ENCODE measurements around the gene TBC1D9.

Gene TBC1D9

GRCh38 chr4:140724760-140725159 is 31.4 kb downstream of the TBC1D9 start:
- DNase-seq, result no peak
- no peak for TF ChIP-seq GATA1 (IDR thresholded peaks at IDR 0.05; ENCODE audit: low read depth, low read length)

- no peak for DNase-seq
- TF ChIP-seq POLR2A (IDR thresholded peaks at IDR 0.05; ENCODE audit: low read length) (no peak), GATA1 (IDR thresholded peaks at IDR 0.05; ENCODE audit: low read depth, low read length) (no peak)
Measured at GRCh38 chr4:140720387-140721304, 35.5 kb downstream of the TBC1D9 start.

GRCh38 chr4:140719686-140720085 is 36.5 kb downstream of the TBC1D9 start:
- DNase-seq, result no peak
- TF ChIP-seq POLR2A (IDR thresholded peaks at IDR 0.05; ENCODE audit: low read length) (no peak), GATA1 (IDR thresholded peaks at IDR 0.05; ENCODE audit: low read depth, low read length) (no peak)

DNA sequence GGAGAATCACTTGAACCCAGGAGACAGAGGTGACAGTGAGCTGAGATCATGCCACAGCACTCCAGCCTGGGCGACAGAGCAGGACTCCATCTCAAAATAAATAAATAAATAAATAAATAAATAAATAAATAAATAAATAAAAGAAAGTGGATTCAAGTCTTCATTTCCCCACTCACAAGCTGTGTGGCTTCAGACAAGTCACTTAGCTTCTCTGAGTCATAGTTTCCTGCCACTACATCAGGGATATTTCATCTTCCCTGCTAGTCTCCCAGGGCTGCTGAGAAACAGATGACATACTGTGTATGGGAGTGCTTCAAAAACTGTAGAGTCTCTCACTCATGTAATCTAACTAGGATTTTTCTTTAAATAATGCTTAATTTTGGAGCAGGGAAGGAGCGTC is 37.2 kb downstream of the TBC1D9 start:
- TF ChIP-seq POLR2A (IDR thresholded peaks at IDR 0.05; ENCODE audit: low read length), result no peak
- no peak for TF ChIP-seq GATA1 (IDR thresholded peaks at IDR 0.05; ENCODE audit: low read depth, low read length)

DNA sequence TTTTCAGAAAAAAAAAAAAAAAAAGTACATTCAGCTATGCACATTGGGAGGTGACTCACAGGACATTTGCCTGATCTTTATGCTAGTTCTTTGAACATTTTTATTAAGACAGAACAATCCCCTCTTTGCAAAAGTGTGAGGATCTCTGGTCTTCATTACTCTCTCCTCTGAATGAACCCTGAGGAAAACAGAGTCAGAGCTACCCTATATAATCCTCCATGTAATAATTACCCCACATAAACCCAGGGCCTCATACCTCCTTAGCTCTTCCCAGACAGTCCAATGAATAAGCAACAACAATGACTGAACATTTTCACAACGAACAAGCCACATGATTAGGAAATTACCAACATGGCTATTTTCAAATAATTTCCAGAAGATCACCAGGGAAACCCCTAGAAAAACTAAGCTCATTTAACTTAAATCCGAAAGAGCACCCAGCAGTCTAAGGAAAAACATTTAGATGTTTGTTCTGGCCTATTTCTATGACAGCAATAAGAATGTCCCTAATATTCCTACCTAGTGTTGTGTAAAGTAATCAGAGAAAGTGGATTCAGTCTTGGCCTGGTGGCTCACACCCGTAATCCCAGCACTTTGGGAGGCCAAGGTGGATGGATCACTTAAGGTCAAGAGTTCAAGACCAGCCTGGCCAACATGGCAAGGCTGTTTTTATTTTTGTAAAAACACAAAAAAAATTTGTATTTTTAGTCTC is 37.8 kb downstream of the TBC1D9 start:
- TF ChIP-seq POLR2A (IDR thresholded peaks at IDR 0.05; ENCODE audit: low read length) (no peak), GATA1 (IDR thresholded peaks at IDR 0.05; ENCODE audit: low read depth, low read length) (no peak)
- no peak for DNase-seq

More for the DNA sequence above, 37.2 kb downstream of the TBC1D9 start:
- no peak for DNase-seq

DNA sequence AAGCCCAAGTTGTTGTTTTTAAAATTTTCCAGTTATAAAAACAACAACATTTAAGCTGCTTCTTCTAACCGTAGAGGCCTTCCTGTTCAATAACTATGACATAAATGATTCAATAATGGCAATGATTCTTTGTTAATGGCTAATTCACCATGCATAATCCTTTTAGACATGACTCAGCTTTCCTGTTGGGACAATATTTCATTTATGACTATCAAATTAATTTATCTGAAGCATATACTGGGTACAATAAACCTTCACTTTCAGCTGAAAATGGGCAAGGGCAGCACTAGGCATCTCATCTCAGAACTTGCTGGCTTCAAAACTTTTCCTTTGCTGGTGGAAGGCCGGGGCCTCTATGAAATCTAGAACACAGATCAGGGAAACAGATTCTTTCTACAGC is 38.9 kb downstream of the TBC1D9 start:
- TF ChIP-seq GATA1 (IDR thresholded peaks at IDR 0.05; ENCODE audit: low read depth, low read length) (no peak), POLR2A (IDR thresholded peaks at IDR 0.05; ENCODE audit: low read length) (no peak)
- no peak for DNase-seq

DNA sequence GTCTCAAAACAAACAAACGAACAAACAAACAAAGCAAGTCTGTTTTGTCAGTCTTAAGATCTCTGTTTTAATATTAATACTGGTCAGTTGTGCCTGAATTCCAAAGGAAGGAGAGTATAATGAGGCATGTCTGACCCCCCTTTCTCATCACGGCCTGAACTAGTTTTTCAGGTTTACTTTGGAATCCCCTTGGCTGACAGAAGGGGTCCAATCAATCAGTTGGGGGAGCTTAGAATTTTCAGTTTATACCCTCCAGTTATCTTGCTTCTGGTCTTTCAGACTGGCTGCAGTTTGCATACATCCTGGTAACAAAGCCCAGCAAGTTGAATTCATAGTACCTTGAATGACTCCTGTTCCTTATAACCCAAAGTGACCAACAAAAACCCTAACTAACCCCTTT is 41.1 kb downstream of the TBC1D9 start:
- TF ChIP-seq GATA1 (IDR thresholded peaks at IDR 0.05; ENCODE audit: low read depth, low read length), result no peak
- TF ChIP-seq POLR2A (IDR thresholded peaks at IDR 0.05; ENCODE audit: low read length), result no peak
- DNase-seq, result no peak

- DNase-seq, result no peak
- TF ChIP-seq GATA1 (IDR thresholded peaks at IDR 0.05; ENCODE audit: low read depth, low read length) (no peak), POLR2A (IDR thresholded peaks at IDR 0.05; ENCODE audit: low read length) (no peak)
Measured at GRCh38 chr4:140711910-140712309, 44.3 kb downstream of the TBC1D9 start.

DNA sequence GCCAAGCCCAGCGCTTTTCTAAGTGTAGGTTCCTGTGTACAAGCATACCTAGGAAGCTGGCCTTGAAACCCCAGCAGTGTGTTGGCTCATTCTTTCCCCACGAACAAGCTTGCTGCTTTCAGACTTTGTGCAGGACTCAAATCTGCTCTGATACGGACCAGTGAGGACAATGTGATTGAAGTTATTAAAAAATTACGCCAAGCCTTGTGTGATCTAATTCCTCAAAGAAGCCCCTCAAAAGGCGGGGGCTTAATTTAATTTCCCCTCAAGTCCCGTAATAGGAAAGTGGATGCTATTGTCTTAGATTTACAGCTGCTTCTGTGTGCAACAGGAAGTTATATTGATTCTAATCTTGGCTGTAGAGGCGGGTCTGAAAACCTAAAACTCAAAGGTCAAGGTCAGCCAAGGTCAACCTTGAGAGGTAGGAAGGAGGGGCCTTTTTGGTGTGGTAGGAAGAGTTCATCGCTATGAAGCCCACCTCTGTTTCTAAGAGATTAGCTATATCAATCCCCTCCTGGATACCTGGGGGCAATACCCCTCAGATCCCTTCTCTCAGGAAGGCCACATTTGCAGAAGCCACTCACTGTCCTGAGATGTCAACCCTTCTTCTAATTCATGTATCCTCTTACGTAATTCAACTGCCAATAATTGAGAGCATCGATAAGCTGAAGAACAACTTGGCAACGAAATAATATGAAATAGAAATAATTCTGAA is 45.1 kb downstream of the TBC1D9 start:
- no peak for DNase-seq
- TF ChIP-seq POLR2A (IDR thresholded peaks at IDR 0.05; ENCODE audit: low read length) (no peak), GATA1 (IDR thresholded peaks at IDR 0.05; ENCODE audit: low read depth, low read length) (no peak)

- DNase-seq, result no peak
- TF ChIP-seq GATA1 (IDR thresholded peaks at IDR 0.05; ENCODE audit: low read depth, low read length) (no peak), POLR2A (IDR thresholded peaks at IDR 0.05; ENCODE audit: low read length) (no peak)
Measured at GRCh38 chr4:140707325-140707724, 48.9 kb downstream of the TBC1D9 start.

DNA sequence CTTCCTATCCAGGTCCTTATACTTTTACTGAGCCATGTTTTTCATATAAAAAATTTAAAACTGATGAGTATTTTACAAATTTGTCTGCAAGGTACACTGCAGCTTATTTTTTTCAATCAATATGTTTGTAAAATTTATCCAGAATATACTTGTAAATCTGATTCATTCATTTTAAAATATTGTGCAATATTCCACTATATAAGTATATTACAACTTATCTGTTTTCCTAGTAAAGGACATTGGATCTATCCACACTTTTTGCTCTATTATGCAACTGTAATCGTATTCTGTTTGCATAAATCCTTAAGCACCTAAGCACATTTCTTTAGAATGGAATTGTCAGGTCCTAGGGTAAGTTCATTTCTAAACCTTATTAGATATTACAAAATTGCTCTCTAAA is 49.5 kb downstream of the TBC1D9 start:
- TF ChIP-seq GATA1 (IDR thresholded peaks at IDR 0.05; ENCODE audit: low read depth, low read length) (no peak), POLR2A (IDR thresholded peaks at IDR 0.05; ENCODE audit: low read length) (no peak)
- DNase-seq, result no peak

DNA sequence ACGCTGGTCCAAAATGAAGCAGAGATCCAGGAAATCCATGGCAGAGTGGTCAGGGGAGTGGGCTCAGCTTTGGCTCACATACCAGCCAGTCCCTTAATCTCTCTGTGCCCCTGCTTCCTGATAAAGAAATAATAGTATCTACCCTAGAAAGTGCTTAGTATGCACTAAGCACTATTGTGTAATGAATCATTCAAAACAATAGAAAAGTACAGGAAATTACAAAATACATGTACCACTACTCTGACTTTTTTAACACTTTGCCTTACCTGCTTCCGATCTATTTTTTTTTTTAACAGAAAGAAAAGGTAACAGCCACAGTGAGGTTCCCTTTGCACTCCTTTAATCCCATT is 49.9 kb downstream of the TBC1D9 start:
- TF ChIP-seq GATA1 (IDR thresholded peaks at IDR 0.05; ENCODE audit: low read depth, low read length), result no peak
- no peak for TF ChIP-seq POLR2A (IDR thresholded peaks at IDR 0.05; ENCODE audit: low read length)

DNA sequence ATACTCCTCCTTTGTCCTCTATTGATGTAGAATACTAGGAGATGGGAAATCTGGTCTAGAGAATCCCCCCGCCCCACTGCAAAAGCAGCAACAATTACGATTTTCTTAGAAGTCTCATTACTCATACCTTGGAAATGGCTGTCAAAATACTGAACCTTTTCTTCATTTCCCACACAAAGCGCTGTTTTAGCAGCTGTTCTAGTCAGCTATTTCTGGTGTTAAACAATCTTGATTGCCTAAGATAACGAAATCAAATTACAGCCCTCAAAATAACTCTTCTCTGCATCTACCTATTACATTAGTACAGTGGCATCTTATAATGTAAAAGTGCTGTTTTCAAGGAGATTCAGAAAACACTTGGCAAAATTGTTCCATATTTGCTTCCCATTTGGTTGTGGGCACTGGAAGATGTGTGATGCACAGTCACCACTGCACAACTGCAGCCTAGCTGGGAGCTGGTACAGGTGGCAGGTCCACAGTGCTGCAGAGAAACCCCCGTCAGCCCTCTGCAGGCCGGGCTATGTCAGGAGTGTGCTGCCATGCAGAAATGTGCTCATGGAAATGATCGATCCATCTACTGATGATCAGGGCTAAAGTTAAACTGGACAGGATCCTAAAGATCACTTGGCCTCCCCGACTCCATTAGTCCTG is 50.4 kb downstream of the TBC1D9 start:
- no peak for DNase-seq
- no peak for TF ChIP-seq POLR2A (IDR thresholded peaks at IDR 0.05; ENCODE audit: low read length)
- no peak for TF ChIP-seq GATA1 (IDR thresholded peaks at IDR 0.05; ENCODE audit: low read depth, low read length)

More for the DNA sequence above, 49.9 kb downstream of the TBC1D9 start:
- no peak for DNase-seq

DNA sequence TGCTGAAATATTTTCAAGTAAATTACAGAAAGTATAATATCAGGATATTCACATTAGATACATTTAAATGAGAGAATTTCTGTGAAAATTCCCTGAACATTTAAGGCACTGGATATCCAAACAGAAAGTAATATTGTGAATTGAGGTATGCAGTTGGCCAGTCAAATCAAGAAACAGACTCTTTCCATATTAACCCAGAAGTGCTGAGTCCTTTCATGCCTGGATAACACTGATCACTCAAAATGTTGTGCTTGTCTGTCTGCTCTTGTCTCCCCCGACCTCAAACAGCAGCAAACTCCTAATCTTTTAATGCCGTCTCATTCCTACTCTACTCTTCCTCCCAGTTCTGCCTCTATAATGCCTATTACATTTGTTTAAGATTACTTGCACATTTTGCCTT is 51.2 kb downstream of the TBC1D9 start:
- DNase-seq, result no peak
- TF ChIP-seq GATA1 (IDR thresholded peaks at IDR 0.05; ENCODE audit: low read depth, low read length) (no peak), POLR2A (IDR thresholded peaks at IDR 0.05; ENCODE audit: low read length) (no peak)
